H1 (cell line): Measurements from ENCODE around the gene MIB2. TPM values are rescaled to one million over a fixed set of nuclear protein-coding genes. Genes with fewer than 3 reads are reported as not detected.

Experiments used
- polyA plus RNA-seq, 7 experiments: library from polyadenylated mRNA; depleted of rRNA in 3 of 7; stranded (reverse) in 5 of 7; unstranded in 2 of 7; fragments of >200 nt in 5 of 7; fragments of 200-250 nt in 2 of 7; gene quantifications; 1 replicate in 5 of 7; 2 replicates in 1 of 7; 4 replicates in 1 of 7; pipeline versions ENCODE4 v1.2.1 to v1.2.3, GENCODE V29; 2011 to 2013; ENCODE audit warnings: missing spikeins in 2 of 7, mixed read lengths in 2 of 7
- total RNA-seq: library from RNA; stranded (reverse); fragmentation: NEBNext Ultra II Directional; extraction: Animal tissue kit (Norgen Biotek cat#: 25700); gene quantifications from 2 replicates; pipeline ENCODE4 v1.2.1, GENCODE V29; 2021

Gene MIB2
- total and polyA plus RNA-seq, 2 of the 8 experiments (the other 6 are each of a cell fraction or from before 2014, with no cell fraction given) = 32.5 to 60.0 TPM

Other genes starting within 250 kb of the MIB2 start
- 194 TPM in 2 replicates for gene AURKAIP1, start 240.3 kb upstream of the MIB2 start, total RNA-seq
- 87.8 and 138 TPM in 2 replicates for gene AURKAIP1, start 240.3 kb upstream of the MIB2 start, polyA plus RNA-seq (2011; rRNA removed)
- 120 TPM in 2 replicates for gene CCNL2, start 216.2 kb upstream of the MIB2 start, total RNA-seq
- gene CCNL2, start 216.2 kb upstream of the MIB2 start, polyA plus RNA-seq (2011; rRNA removed) = 79.8 and 121 TPM in 2 replicates
- 126 and 130 TPM in 2 replicates for gene MRPL20, start 208.2 kb upstream of the MIB2 start, total RNA-seq
- 138 and 151 TPM in 2 replicates for gene MRPL20, start 208.2 kb upstream of the MIB2 start, polyA plus RNA-seq (2011; rRNA removed)
- 1.8 and 2.2 TPM in 2 replicates for gene ANKRD65, start 194.2 kb upstream of the MIB2 start, total RNA-seq
- gene ANKRD65, start 194.2 kb upstream of the MIB2 start, polyA plus RNA-seq (2011; rRNA removed) = 1.7 and 2.0 TPM in 2 replicates
- gene VWA1, start 179.8 kb upstream of the MIB2 start, total RNA-seq = 36.6 and 42.0 TPM in 2 replicates
- gene VWA1, start 179.8 kb upstream of the MIB2 start, polyA plus RNA-seq (2011; rRNA removed) = 16.0 and 19.5 TPM in 2 replicates
- 1.3 and 2.0 TPM in 2 replicates for gene ATAD3C, start 165.8 kb upstream of the MIB2 start, total RNA-seq
- gene ATAD3C, start 165.8 kb upstream of the MIB2 start, polyA plus RNA-seq (2011; rRNA removed) = 2.7 and 2.8 TPM in 2 replicates
- gene ATAD3B, start 143.7 kb upstream of the MIB2 start, total RNA-seq = 63.0 and 64.4 TPM in 2 replicates
- 31.3 and 43.9 TPM in 2 replicates for gene ATAD3B, start 143.7 kb upstream of the MIB2 start, polyA plus RNA-seq (2011; rRNA removed)
- gene ATAD3A, start 103.3 kb upstream of the MIB2 start, total RNA-seq = 63.7 and 64.7 TPM in 2 replicates
- 28.3 and 46.7 TPM in 2 replicates for gene ATAD3A, start 103.3 kb upstream of the MIB2 start, polyA plus RNA-seq (2011; rRNA removed)
- gene TMEM240, start 74.9 kb upstream of the MIB2 start, total RNA-seq = 3.6 and 6.6 TPM in 2 replicates
- 5.7 and 7.6 TPM in 2 replicates for gene TMEM240, start 74.9 kb upstream of the MIB2 start, polyA plus RNA-seq (2011; rRNA removed)
- 165 and 170 TPM in 2 replicates for gene SSU72, start 40.6 kb upstream of the MIB2 start, total RNA-seq
- gene SSU72, start 40.6 kb upstream of the MIB2 start, polyA plus RNA-seq (2011; rRNA removed) = 110 and 116 TPM in 2 replicates
- gene FNDC10, start 15.4 kb upstream of the MIB2 start, total RNA-seq = 18.3 and 19.0 TPM in 2 replicates
- gene FNDC10, start 15.4 kb upstream of the MIB2 start, polyA plus RNA-seq (2011; rRNA removed) = 21.8 and 40.0 TPM in 2 replicates
- 14.6 and 19.1 TPM in 2 replicates for gene MMP23B, start 16.7 kb downstream of the MIB2 start, total RNA-seq
- gene MMP23B, start 16.7 kb downstream of the MIB2 start, polyA plus RNA-seq (2011; rRNA removed) = 9.2 and 20.8 TPM in 2 replicates
- gene CDK11B, start 43.5 kb downstream of the MIB2 start, total RNA-seq = 31.3 and 31.9 TPM in 2 replicates
- 11.1 and 21.8 TPM in 2 replicates for gene CDK11B, start 43.5 kb downstream of the MIB2 start, polyA plus RNA-seq (2011; rRNA removed)
- 46.3 and 46.7 TPM in 2 replicates for gene SLC35E2B, start 77.3 kb downstream of the MIB2 start, total RNA-seq
- 25.9 and 40.7 TPM in 2 replicates for gene SLC35E2B, start 77.3 kb downstream of the MIB2 start, polyA plus RNA-seq (2011; rRNA removed)
- 45.6 and 45.7 TPM in 2 replicates for gene CDK11A, start 108.9 kb downstream of the MIB2 start, total RNA-seq
- 15.0 and 38.8 TPM in 2 replicates for gene CDK11A, start 108.9 kb downstream of the MIB2 start, polyA plus RNA-seq (2011; rRNA removed)
- 80.1 and 89.7 TPM in 2 replicates for gene NADK, start 163.0 kb downstream of the MIB2 start, total RNA-seq
- 78.0 and 105 TPM in 2 replicates for gene NADK, start 163.0 kb downstream of the MIB2 start, polyA plus RNA-seq (2011; rRNA removed)